ENCODE data around the gene TOMM7.

DNA sequence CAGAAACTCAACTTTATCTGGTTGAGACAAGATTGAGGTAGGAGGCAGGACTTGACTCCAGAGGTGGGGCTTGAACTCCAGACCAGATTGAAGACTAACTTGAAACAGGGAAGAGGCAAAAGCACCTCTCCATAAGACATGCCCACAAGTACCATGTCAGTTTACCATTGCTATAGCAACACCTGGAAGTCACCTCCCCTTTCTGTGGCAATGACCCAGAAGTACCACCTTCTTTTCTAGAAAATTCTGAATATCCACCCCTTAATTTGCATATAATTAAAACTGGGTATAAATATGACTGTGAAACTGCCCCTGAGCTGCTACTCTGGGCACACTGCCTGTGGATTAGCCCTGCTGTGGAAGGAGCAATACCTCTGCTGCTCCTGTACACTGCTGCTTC lies 4.9 kb upstream of the TOMM7 start:
- no peak for TF ChIP-seq EZH2 (IDR thresholded peaks at IDR 0.05; ENCODE audit: low read depth)
- TF ChIP-seq CTCF (conservative IDR thresholded peaks at IDR 0.05): no peak

Data from PC-9 (cell line).